ENCODE data around the gene ATG4A. TPM values are rescaled to one million over a fixed set of nuclear protein-coding genes. Genes with fewer than 3 reads are reported as not detected.

ATG4A gene
- total and polyA plus RNA-seq, 9 of the 15 experiments (the other 6 are each of a cell fraction or from before 2014, with no cell fraction given) = 7.3 to 24.5 (median 16.6) TPM

GRCh38 chrX:108088511-108088910, 3.1 kb upstream of the ATG4A start (continued):
- TF ChIP-seq GABPA (tag; conservative IDR thresholded peaks at IDR 0.05; ENCODE audit: low read depth) = no peak
- TF ChIP-seq HMGN3 (IDR thresholded peaks at IDR 0.05; ENCODE audit: borderline replicate concordance, extremely low read depth, insufficient read length, low read depth, low read length) = no peak
- no peak for TF ChIP-seq MAFG (tag; conservative IDR thresholded peaks at IDR 0.05)
- TF ChIP-seq KAT8 (IDR thresholded peaks at IDR 0.05; ENCODE audit: low read depth) = no peak
- TF ChIP-seq NFE2 (IDR thresholded peaks at IDR 0.05; ENCODE audit: low read depth) = no peak
- TF ChIP-seq MCM3 (IDR thresholded peaks at IDR 0.05) = no peak
- TF ChIP-seq BCL6 (CRISPR knock-in tag; IDR thresholded peaks at IDR 0.05) = no peak
- TF ChIP-seq XRCC5 (IDR thresholded peaks at IDR 0.05; ENCODE audit: low read depth, low read length) = no peak
- no peak for TF ChIP-seq CEBPZ (IDR thresholded peaks at IDR 0.05; ENCODE audit: borderline replicate concordance, low read depth, low read length)
- TF ChIP-seq ETV6 (IDR thresholded peaks at IDR 0.05; ENCODE audit: borderline replicate concordance in 1 of 2, low read depth in 2 of 2, low read length in 1 of 2) = no peak
- no peak for TF ChIP-seq ETV6 (CRISPR knock-in tag; IDR thresholded peaks at IDR 0.05; ENCODE audit: borderline replicate concordance)

Measured in K562 (cell line).